Renal cortical epithelial cell (primary cell): ENCODE data around the gene NIPAL3. TPM values are rescaled to one million over a fixed set of nuclear protein-coding genes. Genes with fewer than 3 reads are reported as not detected.
A peak's percentile ranks its signal among the peaks of the same experiment; 100 is the strongest.
"Not testable (repeated sequence)": the region's sequence is repeated elsewhere in the genome, so short reads cannot be mapped to it uniquely, and the experiment has no call there.

ENCODE experiments used
- DNase-seq: peaks from one replicate; pipeline ENCODE4 v3.0.0-alpha.2; 2011; ENCODE audit warnings: low read depth
- total RNA-seq: library from RNA; depleted of rRNA; stranded (reverse); fragments of >200 nt; gene quantifications from 2 replicates; pipeline ENCODE4 v1.2.3, GENCODE V29; 2014

The NIPAL3 gene
- total RNA-seq, 1 donor from 2014 or later, result 95.8 TPM

GRCh38 chr1:24489674-24490073 lies 74.1 kb downstream of the NIPAL3 start:
- no peak for DNase-seq

DNA sequence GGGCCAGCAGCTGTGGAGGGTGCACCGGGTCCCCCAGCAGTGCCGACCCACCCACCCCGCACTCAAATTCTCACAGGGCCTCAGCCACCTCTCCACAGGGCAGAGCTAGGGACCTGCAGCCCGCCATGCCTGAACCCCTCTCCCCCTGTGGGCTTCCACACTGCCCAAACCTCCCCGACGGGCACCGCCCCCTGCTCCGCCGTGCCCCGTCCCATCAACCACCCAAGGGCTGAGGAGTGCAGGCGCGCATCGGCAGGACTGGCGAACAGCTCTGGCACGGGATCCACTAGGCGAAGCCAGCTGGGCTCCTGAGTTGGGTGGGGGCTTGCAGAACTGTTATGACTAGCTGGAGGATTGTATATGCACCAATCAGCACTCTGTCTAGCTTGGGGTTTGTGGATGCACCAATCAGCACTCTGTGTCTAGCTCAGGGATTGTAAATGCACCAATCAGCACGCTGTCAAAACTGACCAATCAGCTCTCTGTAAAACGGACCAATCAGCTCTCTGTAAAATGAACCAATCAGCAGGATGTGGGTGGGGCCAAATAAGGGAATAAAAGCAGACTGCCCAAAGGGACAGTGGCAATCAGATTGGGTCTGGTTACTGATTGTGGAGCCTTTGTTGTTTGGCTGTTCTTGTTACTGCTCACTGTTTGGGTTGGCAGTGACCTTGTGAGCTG lies 74.6 kb downstream of the NIPAL3 start:
- no peak for DNase-seq

- no peak for DNase-seq
Measured at GRCh38 chr1:24491577-24492360, 76.2 kb downstream of the NIPAL3 start.

DNA sequence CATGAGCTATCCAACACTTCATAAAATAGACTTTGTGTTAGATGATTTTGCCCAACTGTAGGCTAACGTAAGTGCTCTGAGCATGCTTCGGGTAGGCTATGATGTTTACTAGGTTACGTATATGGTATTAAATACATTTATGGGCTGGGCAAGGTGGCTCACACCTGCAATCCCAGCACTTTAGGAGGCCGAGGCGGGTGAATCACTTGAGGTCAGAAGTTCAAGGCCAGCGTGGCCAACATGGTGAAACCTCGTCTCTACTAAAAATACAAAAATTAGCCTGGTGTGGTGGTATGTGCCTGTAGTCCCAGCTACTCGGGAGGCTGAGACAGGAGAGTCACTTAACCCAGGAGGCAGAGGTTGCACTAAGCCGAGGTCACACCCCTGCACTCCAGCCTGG lies 77.3 kb downstream of the NIPAL3 start:
- DNase-seq, result not testable (repeated sequence)

- DNase-seq, result no peak
Measured at GRCh38 chr1:24493785-24494184, 78.2 kb downstream of the NIPAL3 start.

DNA sequence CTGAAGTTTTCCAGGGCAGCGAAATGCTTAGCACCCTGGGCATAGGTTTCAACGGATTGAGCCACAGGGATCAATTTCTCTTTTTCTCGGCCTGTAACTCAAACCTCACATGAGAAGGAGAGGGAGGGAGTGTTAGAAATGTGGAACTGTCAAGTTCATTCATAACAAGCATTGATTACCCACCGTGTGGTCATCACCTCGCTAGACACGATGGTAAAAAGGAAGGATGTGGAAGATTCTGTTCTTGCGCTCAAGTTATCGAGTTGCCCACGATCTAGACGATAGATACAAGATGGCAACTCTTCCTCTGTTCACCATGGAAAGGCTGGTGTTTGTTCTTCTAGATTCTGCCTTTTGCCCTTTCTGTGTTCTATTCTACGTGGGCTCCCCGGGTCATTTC lies 83.0 kb downstream of the NIPAL3 start:
- DNase-seq, result no peak

DNA sequence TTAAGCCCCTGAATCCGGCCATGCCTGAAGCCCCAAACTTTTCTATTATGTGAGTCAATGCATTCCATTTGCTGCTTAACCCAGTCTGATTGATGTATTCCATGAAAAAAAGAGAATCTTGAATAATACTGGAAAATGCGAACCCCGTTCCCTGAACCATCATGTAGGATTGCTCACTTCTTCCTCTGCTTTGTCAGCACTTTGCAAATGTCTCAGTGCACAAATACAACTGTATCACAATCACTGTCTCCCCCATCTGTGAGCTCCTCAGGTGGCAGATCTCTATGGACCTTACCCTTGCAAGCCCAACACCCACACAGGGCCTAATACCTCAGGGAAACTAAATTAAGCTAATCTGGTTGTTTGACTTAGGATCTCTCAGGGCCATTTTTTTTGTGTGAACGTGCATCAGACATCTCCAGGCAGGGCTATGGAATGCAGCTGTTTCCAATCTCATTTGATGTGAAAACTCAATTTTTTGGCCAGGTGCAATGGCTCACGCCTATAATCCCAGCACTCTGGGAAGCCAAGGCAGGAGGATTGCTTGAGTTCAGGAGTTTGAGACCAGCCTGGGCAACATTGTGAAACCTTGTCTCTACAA lies 84.9 kb downstream of the NIPAL3 start:
- no peak for DNase-seq

- no peak for DNase-seq
Measured at GRCh38 chr1:24501371-24502064, 85.9 kb downstream of the NIPAL3 start.

- peak; percentile 51 for DNase-seq
Measured at GRCh38 chr1:24502065-24502708, 86.6 kb downstream of the NIPAL3 start.

DNA sequence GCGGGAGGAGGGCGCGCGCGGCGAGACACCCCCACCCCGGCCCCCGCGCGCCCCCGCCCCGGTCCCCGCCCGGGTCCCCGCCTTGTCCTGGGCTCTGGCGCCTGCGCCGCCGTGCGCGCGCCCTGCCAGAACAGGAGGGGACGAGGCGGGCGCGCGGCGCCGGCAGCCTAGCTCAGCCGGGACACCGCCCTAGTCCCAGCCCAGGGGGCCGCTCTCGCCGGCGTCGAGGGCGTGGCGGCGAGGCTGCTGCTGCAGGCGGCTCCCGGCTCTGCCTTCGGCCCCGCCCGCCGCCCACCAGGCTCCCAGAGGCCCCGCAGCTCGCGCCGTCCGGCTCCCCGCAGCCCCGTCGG lies 87.1 kb downstream of the NIPAL3 start, which contains the start of gene RCAN3:
RCAN3 (plus strand) TSS at position 128 of the 350 bp plus-strand sequence. CDS start 11,537 bp downstream, outside the sequence.
- DNase-seq, result peak; percentile 56

- no peak for DNase-seq
Measured at GRCh38 chr1:24503059-24503751, 87.6 kb downstream of the NIPAL3 start.

DNA sequence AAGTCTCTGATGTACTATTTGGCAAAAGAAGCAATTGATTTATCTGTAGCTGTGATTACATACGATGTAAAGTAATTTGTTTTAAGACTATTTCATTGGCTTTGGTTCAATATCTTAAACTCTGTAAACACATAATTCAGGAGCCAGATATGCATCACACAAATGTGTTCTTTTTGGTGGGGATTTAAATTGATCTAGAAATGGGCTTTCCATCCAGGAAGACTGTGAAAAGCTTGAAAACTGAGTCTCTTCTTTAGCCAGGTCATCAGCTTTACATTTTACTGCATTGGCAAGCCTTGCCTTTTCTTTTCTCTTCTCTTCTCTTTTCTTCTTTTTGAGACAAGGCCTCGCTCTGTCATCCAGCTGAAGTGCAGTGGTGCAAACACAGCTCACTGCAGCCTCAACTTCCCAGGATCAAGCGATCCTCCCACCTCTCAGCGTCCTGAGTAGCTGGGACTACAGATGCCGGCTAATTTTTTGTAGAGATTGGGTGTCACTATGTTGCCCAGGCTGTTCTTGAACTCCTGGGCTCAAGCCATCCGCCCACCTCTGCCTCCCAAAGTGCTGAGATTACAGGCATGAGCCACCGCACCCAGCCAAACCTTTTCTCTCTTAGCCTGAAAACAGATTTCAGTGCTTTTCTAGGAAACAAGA lies 88.4 kb downstream of the NIPAL3 start:
- DNase-seq, result no peak

DNA sequence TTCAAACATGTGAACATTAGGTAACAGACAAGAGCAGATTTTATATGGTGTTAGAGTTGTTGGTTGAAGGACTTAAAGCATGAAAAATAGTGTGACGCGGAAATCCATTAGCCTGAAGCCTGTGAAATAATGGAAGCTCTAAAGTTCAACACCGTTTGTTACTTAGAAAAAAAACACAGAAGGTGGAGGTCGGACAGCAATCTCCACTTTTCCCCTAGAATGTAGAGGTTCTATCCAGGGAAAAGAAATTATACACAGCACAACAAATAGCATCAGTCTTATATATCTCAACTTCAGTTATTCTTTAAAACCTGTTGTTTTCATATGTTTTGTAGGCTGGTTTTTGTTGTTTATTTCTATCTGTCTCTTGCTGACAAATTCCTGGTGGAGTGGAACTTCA lies 89.0 kb downstream of the NIPAL3 start:
- DNase-seq, result no peak

DNA sequence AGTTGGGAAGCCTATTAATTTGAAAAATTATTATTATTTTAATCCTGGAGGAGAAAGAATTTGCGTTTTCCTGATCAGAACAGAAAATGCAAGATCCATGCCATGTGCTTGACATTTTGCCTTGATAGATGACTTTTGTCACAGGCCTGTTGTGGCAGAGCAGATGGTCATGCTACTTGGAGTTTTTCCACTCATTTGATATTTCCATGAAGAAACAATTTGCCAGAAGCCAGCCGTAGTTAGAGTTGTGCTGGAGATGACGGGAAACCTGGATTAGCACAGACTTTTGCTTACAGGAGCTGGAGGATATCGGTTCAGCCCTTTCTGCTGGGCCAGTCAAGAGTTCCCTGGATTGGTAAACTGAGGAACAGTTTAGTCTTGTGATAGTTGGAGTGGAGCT lies 90.2 kb downstream of the NIPAL3 start:
- DNase-seq, result no peak

GRCh38 chr1:24506691-24507381 lies 91.2 kb downstream of the NIPAL3 start:
- no peak for DNase-seq

- DNase-seq, result no peak
Measured at GRCh38 chr1:24507405-24507804, 91.8 kb downstream of the NIPAL3 start.

- DNase-seq, result no peak
Measured at GRCh38 chr1:24508911-24509310, 93.3 kb downstream of the NIPAL3 start.

DNA sequence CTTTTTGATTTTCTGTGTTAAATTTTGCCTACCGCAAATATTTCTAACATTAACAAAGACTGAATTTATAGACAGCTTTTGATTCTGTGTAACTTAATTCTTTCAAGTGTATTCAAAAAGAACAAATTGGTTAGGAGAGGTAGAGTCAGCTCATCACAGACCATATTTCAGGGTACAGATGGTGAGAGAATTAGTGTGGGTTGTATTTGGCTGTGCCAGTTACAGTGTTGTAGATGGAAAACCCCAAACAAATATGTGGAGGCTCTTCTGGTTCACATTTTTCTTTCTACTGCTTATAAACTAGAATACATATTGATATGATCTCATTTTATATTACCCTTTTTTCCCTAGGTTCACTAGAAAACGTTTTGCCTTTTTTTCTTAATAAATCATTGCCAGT lies 98.1 kb downstream of the NIPAL3 start:
- DNase-seq, result no peak

- no peak for DNase-seq
Measured at GRCh38 chr1:24514946-24515345, 99.3 kb downstream of the NIPAL3 start.

DNA sequence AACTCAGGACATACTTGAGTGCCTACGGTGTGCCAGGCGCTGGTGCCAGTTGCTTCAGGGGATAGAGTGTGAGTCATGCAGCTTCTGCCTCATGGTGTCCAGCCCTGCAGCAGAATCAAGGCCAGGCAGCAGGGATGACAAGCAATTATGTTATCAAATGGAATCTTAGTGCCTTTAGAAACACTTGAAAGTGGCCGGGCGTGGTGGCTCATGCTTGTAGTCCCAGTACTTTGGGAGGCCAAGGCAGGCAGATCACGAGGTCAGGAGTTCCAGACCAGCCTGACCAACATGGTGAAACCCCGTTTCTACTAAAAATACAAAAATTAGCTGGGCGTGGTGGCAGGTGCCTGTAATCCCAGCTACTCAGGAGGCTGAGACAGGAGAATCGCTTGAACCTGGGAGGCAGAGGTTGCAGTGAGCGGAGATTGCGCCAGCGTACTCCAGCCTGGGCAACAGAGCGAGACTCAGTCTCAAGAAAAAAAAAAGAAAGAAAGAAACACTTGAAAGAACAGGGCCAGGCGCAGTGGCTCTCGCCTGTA lies 100.1 kb downstream of the NIPAL3 start:
- DNase-seq, result peak; percentile 85
